Ovary (tissue), 3 donors: ENCODE data around the gene PDK4.

Source experiments
- EP300 ChIP-seq: sonication (generic); formaldehyde crosslinking; IDR thresholded peaks from one replicate; pipeline ENCODE4 v1.6.1; 2017; ENCODE audit warnings: antibody characterized with exemption
- POLR2A ChIP-seq: fragments of 450-650 bp; IDR thresholded peaks from one replicate; pipeline ENCODE4 v1.6.1; 2017; ENCODE audit warnings: antibody characterized with exemption, mild to moderate bottlenecking, moderate library complexity
- TF ChIP-seq, protein P1 (sequence below), 3 donors: fragments of 450-650 bp in 2 of 3; fragments of 200-600 bp in 1 of 3; IDR thresholded peaks; one replicate each; pipeline versions ENCODE4 v1.5.1 to v1.8.0; 2016 to 2022; ENCODE audit warnings: antibody characterized with exemption in 3 of 3, mild to moderate bottlenecking in 1 of 3
- donor health status: DM: no; HTN: no; CAD: no.

DNA sequence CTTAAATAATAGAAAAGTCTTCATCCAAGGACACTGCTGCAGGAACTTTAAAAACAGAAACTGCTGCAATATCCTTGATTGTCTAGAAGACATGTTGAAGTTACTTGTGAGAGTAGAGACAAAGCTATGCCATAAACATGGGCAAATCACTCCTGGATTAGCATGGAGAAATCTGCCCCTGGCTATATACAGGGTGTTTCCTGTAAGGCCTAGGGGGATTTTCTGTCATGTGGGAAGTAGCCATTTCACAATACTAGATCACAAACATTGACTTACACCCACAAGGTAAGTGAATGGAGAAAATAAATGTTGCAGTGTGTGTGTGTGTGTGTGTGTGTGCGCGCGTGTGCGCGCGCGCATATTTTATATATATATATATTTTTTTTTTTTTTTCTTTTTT lies 35.2 kb upstream of the PDK4 start:
- TF ChIP-seq, protein P1, sequence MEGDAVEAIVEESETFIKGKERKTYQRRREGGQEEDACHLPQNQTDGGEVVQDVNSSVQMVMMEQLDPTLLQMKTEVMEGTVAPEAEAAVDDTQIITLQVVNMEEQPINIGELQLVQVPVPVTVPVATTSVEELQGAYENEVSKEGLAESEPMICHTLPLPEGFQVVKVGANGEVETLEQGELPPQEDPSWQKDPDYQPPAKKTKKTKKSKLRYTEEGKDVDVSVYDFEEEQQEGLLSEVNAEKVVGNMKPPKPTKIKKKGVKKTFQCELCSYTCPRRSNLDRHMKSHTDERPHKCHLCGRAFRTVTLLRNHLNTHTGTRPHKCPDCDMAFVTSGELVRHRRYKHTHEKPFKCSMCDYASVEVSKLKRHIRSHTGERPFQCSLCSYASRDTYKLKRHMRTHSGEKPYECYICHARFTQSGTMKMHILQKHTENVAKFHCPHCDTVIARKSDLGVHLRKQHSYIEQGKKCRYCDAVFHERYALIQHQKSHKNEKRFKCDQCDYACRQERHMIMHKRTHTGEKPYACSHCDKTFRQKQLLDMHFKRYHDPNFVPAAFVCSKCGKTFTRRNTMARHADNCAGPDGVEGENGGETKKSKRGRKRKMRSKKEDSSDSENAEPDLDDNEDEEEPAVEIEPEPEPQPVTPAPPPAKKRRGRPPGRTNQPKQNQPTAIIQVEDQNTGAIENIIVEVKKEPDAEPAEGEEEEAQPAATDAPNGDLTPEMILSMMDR (IDR thresholded peaks at IDR 0.05), result no peak
- no peak for TF ChIP-seq EP300
- TF ChIP-seq POLR2A, result no peak
